DND-41 (cell line): ENCODE data around the gene C3orf38.

Experiments
- CTCF ChIP-seq: IDR thresholded peaks from 2 replicates; pipeline ENCODE4 v1.5.1; 2012; ENCODE audit warnings: borderline replicate concordance, low read length, moderate library complexity, mild to moderate bottlenecking; ENCODE audit not compliant: poor library complexity, severe bottlenecking; ENCODE audit errors: extremely low read depth
- EZH2 ChIP-seq: IDR thresholded peaks from 3 replicates; pipeline ENCODE4 v1.6.1; 2012; ENCODE audit warnings: borderline replicate concordance, low read depth, mild to moderate bottlenecking, moderate library complexity, low read length, inconsistent platforms; ENCODE audit not compliant: severe bottlenecking

- TF ChIP-seq CTCF (no peak), EZH2 (no peak)
These were observed 2.5 kb upstream of the C3orf38 start for GRCh38 chr3:88147261-88147660.
